Measurements from ENCODE around the gene YIF1B.

YIF1B gene

DNA sequence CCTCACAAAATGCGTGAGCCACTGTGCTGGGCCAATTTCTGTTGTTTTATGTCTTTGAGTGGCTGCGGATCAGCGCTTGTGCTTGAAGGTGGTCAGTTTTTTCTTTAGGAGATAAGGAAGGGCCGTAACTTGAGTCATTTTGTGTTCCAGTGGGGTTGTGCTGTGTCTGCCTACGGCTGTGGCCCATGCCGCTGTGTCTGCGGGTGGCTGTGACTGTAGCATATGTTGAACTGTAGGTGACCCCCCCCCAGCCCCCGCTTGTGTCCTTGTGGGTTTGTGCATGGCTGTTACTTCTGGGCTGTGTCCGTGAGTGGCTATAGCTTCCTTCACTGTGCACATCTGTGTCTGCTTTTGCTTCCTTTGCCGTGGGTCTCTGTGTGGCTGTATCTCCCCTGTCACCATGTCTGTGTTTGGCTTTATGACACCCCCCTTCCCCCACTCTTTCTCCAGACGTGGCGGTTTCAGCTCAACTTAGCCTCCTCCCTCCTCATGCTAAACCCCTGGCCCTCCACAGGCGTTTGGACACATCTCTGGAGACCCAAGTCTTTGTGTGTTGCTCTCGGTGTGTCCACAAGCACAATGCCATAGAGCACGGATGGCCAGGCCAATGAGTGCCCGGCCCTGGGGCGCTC, 60.2 kb downstream of the YIF1B start:
- no peak for DNase-seq (ENCODE audit: low read depth)
- peak overlapping the region; percentile 58 for H3K4me3 ChIP-seq (replicated peaks; ENCODE audit: low read depth, low read length)
- TF ChIP-seq, protein P1, sequence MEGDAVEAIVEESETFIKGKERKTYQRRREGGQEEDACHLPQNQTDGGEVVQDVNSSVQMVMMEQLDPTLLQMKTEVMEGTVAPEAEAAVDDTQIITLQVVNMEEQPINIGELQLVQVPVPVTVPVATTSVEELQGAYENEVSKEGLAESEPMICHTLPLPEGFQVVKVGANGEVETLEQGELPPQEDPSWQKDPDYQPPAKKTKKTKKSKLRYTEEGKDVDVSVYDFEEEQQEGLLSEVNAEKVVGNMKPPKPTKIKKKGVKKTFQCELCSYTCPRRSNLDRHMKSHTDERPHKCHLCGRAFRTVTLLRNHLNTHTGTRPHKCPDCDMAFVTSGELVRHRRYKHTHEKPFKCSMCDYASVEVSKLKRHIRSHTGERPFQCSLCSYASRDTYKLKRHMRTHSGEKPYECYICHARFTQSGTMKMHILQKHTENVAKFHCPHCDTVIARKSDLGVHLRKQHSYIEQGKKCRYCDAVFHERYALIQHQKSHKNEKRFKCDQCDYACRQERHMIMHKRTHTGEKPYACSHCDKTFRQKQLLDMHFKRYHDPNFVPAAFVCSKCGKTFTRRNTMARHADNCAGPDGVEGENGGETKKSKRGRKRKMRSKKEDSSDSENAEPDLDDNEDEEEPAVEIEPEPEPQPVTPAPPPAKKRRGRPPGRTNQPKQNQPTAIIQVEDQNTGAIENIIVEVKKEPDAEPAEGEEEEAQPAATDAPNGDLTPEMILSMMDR (IDR thresholded peaks at IDR 0.05; ENCODE audit: low read length, missing control alignments) = no peak

DNA sequence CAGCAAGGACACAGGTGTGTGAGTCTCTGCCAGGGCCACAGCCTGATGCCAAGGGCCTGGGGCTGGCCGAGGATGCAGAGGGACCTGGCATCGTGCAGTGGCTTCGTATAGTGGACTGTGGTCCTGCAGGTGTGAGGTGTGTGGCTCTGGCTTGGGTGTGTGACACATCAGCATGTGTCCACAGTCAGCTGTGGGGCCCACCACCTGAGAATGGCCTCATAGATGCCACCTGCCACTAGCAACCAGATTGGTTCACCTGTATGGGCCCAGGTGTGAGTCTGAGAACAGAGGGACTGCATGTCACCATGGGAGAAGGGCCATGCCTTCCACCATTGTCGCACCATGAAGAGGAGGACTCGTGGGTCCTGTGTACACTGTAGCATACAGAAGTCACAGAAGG, 62.0 kb downstream of the YIF1B start:
- TF ChIP-seq, protein P1 (IDR thresholded peaks at IDR 0.05; ENCODE audit: low read length, missing control alignments) = no peak
- H3K4me3 ChIP-seq (replicated peaks; ENCODE audit: low read depth, low read length) = no peak overlapping the region
- DNase-seq (ENCODE audit: low read depth) = no peak

Measured in fibroblast of pulmonary artery (primary cell).